Posterior vena cava (tissue), 2 donors: ENCODE results near the gene ADGRV1. TPM values are rescaled to one million over a fixed set of nuclear protein-coding genes. Genes with fewer than 3 reads are reported as not detected.
"Not testable (repeated sequence)": the region's sequence is repeated elsewhere in the genome, so short reads cannot be mapped to it uniquely, and the experiment has no call there.

Experiments
- DNase-seq: peaks from one replicate; pipeline ENCODE4 v3.0.0-alpha.2; 2020; ENCODE audit warnings: low spot score
- intact Hi-C, 2 donors: fragments of 100-400 bp; cut with DNase I; formaldehyde crosslinking; loops; one replicate each; pipeline versions ENCODE4 v1.14.1 to v1.14.2; 2022 to 2023
- total RNA-seq, 2 donors: library from RNA; stranded (reverse); fragmentation: NEBNext Ultra II Directional; extraction: Animal tissue kit (Norgen Biotek cat#: 25700); gene quantifications; one replicate each; pipeline ENCODE4 v1.2.1, GENCODE V29; 2021
- donor health status: DM: yes; HTN: yes; CAD: no.
- donor health status: DM: yes; HTN: yes; CAD: no.

The ADGRV1 gene
- total RNA-seq, 2 donors from 2014 or later: 0.19 TPM; not detected in 1

DNA sequence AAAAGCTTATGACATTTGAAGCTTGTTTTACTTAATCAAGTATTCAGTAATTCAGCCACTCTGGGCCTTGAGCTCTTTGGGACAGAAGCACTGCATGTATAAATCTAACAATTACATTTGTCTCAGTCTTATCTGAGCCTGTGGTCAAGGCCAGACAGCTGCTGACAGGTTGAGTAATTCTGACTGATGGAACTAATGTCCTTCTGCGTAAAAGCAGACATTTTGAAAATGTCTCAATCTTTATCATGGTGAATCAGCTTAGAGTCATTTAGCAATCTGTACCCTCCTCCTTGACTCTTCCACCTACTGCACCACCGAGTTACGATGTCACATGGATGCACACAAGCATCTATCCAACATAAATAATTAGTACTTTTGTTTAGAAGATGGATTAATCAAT, 424.6 kb downstream of the ADGRV1 start:
- intact Hi-C loops: no loop called here
- no peak for DNase-seq

DNA sequence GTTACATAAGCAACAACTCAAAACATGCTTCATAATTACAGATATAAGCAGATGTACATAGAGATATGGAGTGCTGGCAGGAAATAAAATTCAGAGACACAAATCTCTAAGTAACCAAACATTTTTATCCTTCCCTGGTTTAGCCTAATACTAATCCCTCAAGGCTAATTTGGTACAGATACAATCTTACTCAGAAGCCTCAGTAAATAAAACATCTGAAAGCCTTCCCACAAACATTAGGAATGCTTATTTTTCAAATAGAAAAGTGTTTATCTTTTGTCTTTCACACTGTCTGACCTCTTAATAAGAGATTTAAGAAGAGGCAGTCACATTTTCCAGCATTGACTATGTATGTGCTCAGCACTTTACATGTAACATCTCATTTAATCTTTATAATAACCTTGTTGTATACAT, 425.1 kb downstream of the ADGRV1 start:
- no peak for DNase-seq
- intact Hi-C loops: no loop called here

DNA sequence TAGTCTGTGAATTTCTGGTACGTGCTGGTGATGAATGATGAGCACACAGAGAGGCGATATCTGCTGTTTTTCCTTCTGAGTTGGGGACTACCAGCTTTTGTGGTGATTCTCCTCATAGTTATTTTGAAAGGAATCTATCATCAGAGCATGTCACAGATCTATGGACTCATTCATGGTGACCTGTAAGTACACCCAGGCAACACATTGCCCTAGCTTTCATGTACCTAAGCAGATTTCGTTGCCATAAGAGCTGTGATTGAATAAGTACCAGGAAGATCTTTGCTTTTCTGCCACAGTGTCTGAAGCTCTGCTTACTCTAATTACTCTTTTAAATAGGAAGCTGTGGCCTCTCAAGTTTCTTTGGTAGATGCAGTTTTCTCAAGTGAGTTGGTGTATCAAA, 426.7 kb downstream of the ADGRV1 start:
- intact Hi-C loops: no loop called here
- DNase-seq: no peak

DNA sequence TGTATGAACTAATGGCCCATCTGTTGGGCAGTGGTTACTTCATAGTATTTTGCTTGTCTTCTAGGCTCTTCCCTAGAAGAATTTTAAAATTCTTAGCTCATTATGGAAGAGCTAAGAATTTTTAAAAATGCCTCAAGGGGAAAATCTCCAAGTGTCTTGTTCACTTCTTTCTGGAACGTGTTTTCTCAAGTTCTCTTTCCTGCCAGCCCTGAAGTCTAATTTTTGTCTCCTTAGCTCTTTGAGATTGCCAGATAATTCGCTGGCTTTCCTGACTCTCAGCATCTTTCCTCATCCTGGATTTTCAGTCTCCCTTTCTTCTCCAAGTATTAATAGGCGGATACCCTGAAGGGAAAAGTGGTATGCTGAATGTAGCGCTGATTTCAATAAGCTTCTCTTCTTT, 429.1 kb downstream of the ADGRV1 start:
- DNase-seq: no peak
- intact Hi-C loops: no loop called here

DNA sequence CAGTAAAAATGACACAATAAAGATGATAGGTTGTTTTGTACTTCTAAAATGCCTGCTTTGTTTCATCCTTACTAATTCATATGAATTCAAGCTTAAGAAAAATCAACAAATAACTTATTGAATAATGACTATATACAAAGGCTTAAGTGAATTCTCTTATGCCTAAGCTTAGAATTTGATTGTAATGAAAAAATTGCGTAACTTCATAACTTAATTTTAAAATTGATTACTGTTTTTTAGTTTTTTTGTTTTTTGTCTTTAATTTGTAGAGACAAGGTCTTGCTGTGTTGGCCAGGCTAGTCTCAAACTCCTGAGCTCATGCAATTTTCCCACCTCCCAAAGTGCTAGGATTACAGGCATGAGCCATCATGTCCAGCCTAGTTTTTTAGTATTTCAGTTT, 432.6 kb downstream of the ADGRV1 start:
- no peak for DNase-seq
- intact Hi-C loops: loop anchor here in 1 of 2 donors (2.0 kb wide), 1 partner anchor 76 kb away; no protein-coding TSS in a partner anchor

DNA sequence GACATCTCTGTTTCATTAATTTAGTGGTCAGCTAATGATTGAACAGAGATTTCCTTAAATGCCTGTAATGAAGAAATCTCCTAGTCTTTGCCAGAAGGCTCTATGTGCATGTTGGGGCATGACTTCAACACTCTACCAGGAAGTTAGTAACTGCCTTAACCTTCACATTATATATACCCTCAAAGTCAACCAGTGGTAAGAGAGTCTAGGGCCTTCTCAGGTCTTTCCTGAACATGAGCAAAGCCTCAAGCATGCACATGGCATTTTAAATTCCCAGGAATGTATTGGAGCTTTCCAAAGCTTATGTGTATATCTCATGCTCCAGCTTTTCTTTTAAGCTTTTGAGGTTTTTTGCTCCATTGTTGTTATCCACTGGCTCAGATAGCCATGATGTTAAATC, 436.2 kb downstream of the ADGRV1 start:
- DNase-seq: no peak
- intact Hi-C loops: no loop called here

DNA sequence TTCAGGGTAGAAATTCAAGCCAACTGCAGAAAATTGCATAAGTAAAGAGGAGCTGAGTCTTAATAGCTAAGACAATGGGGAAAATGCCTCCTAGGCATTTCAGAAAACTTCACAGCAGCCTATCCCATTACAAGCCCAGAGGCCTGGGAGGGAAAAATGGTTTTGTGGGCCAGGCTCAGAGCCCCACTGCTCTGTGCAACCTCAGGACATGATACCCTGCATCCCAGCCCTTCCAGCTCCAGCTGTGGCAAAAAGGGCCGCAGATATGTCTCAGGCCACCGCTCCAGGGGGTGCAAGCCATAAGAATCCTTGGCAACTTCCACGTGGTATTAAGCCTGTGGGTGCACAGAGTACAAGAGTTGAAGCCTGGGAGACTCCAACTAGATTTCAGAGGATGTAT, 437.5 kb downstream of the ADGRV1 start:
- intact Hi-C loops: no loop called here
- DNase-seq: no peak

DNA sequence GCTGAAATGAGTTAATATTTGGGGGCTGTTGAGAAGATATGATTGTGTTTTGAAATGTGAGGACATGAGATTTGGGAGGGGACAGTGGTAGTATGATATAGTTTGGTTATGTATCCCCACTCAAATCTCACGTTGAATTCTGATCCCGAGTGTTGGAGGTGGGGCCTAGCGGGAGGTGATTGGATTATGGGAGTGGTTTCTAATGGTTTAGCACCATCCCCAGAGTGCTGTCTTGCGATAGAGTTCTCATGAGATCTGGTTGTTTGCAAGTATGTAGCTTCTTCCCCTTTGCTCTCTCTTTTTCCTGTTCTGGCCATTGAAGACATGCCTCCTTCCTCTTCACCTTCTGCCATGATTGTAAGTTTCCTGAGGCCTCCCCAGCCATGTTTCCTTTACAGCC, 438.5 kb downstream of the ADGRV1 start:
- DNase-seq: no peak
- intact Hi-C loops: no loop called here

DNA sequence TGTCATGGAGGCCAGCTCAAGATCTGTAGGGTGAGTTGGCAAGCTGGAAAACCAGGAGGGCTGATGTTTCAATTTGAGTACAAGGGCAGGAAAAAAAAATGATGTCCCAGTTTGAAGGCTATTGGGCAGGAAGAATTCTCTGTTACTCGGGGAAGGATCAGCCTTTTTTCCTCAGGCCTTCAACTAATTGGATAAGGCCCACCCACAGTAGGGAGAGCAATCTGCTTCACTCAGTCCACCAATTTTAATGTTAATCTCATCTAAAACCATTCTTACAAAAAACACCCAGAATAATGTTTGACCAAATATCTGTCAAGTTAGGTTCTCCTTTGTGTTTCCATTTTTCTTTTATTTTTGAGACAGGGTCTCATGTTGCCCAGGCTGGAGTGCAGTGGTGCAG, 442.1 kb downstream of the ADGRV1 start:
- intact Hi-C loops: no loop called here

DNA sequence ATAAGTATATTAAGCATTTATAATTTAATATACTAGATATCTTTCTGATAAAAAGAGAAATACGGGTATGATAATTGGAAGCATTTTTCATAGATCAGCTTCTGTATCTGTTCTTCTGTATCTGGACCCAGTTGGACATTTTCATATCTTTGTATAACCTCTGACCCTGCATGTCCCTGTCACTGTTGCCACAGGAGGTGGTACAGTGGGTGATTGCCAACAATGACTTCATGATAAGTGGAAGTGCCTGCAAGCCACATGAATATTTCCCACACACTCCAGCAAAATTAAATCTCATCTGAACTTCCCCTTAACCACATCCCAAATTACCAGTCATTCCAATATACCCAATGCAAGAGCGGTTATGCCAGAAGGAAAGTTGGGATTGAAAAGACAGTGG, 448.1 kb downstream of the ADGRV1 start:
- intact Hi-C loops: no loop called here
- DNase-seq: no peak

More for the DNA sequence above, 442.1 kb downstream of the ADGRV1 start:
- no peak for DNase-seq

DNA sequence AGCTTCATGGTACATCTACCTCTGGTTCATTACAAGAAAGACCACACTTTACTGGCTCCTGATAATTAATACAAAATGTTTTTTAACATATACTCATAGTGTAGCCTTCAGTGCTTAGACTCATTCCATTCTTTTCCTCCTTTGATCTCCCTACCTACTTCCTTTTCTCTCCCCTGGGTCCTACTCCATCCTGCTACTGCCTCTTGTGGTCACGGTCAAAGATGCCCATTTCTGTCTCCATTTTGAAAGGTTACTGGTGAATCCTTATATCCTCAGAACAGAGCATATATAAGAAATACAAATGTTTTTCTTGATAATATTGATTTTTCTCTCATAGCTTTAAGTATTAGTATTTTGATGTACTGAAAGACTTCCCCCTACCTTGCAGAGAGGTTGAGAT, 448.7 kb downstream of the ADGRV1 start:
- intact Hi-C loops: no loop called here
- DNase-seq: no peak

DNA sequence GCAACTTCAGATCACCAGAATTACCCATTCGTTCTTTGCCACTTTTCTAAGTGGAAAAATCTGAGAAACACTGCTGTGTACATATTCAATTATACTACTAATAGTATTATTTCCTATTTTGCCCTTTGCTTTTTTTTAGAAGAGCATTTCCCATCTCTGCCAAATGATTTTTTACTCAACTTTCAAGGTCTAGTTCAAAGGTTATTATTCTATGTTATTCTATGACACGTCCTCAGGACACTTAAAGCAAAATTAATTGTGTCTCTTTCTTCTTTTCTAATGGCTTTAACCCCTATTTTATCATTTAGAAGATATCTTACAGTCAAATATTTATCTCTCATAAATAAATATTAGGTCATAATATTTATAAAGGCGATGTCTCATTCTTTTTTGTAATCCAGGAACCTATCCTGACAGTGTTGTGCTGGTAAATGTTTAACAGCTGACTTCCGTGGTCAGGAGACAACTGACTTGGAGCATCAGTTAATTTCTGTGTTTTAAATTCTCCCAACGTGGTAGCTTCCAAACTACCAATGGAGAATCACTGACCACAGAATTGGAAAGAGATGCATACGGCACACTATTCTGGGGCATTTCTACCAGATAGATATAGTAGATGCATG, 449.3 kb downstream of the ADGRV1 start:
- no peak for DNase-seq
- intact Hi-C loops: no loop called here

DNA sequence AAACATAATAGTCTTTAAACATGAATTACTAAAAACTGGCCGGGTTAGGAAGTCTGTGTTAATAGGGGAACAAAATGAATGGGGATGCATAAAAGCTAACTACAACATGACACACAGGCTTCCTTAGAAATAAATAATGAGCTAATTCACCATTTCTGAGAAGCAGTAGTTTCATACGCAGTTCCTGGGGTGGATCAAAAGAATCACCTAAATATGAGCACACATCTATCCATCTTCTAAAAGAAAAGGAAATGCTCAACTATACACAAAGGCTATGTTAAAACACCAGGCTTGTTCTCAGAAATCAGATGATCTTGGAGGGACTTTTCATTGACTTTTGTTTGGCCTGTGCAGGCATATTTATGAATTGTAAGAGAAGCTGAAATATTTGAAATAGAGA, 451.5 kb downstream of the ADGRV1 start:
- intact Hi-C loops: no loop called here
- DNase-seq: no peak

DNA sequence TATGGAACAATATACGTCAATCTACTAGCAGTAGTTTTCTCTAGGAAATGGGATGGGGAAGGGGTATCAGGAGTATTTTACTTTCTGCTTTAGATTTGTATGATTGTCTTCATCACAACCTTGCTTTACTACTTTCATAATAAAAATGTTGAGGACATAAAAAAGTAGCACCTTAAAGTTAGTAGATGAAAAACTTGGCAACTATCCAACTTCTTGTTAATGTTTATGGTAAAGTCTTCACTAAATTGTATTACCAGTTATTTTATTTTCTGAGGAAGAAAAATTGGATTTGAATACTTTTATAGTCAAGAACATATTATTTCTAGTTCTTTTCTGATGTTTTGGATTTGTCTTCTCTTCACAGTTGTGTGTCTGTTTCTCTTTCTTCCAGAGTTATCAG, 452.4 kb downstream of the ADGRV1 start:
- DNase-seq: no peak
- intact Hi-C loops: no loop called here

DNA sequence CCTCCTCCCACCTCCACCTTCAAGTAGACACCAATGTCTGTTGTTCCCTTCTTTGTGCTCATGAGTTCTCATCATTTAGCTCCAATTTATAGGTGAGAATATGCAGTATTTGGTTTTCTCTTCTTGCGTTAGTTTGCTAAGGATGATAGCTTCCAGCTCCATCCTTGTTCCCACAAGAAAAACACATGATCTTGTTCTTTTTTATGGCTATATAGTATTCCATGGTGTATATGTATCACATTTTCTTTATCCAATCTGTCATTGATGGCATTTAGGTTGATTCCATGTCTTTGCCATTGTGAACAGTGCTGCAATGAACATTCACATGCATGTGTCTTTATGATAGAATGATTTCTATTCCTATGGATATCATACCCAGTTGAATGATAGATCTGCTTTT, 454.3 kb downstream of the ADGRV1 start:
- intact Hi-C loops, DNase-seq: not testable (repeated sequence)

DNA sequence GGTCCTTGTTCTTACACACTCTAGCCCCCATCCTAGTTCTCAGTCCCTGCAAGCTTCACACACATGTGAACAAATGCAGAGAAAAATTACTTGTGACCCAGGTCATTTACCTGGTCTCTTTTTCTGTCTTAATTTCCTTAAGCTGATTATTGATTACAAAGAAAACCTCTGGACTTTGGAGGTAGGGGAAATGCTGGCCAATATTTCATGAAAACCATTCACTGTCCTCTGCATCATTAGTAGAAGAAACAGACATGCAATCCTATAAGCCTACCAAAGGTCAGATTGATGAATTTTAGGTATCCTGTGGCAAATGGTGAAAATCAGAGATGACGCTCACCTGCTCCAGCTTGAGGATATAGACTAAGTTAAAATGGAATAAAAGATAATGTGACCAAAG, 457.7 kb downstream of the ADGRV1 start:
- DNase-seq: no peak
- intact Hi-C loops: no loop called here

DNA sequence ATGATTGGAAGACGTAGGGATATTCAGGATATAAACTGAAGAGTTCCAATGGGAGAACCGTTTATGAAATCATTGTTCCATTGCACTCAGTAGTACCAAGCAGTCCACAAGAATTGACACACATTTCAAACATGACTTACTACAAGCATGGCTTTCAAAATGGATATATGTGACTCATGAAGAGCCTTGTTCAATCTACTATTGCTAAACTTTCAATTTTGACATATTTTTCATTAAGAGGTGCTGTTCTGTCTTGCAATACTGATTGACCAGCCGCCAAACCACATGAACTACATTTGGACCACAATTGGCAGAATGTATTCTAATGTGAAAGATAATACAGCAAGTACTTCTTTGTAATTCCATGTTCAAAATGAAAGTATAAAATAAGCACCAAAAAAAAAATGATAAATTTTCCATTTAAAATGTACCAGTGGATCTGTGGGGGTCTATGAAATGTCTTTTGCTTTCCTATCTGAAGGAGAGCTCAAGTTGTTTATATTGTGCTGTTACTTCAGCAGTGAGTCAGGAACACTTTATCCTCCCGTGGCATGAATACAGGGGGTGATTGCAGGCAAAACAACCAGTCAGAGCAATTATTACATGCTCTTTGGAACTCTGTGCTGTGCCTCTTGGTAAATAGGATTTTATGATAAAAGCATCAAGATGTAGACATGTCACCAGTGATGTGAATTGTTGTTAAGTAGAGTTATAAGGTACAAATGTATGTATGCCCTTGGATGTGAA, 458.5 kb downstream of the ADGRV1 start:
- DNase-seq: no peak
- intact Hi-C loops: no loop called here

DNA sequence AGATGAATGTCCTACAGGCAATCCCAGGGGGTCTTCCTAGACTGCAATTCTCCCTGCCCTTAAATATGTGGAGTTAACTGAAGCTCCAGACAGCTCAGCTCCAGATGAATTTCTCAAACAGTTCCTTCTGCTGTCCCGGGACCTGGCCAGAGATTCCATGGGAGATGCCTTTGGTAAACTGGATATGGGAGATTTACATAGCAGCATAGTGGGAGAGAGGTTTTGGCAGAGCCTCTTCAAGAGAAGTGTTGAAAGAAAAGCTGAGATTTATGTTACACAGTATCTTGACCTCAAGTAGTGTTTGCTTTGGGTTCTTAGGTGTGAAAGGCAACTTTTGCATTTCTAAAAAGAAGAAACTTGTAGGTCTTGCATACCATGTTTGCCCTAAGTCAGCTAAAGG, 459.6 kb downstream of the ADGRV1 start:
- intact Hi-C loops: no loop called here
- DNase-seq: no peak

DNA sequence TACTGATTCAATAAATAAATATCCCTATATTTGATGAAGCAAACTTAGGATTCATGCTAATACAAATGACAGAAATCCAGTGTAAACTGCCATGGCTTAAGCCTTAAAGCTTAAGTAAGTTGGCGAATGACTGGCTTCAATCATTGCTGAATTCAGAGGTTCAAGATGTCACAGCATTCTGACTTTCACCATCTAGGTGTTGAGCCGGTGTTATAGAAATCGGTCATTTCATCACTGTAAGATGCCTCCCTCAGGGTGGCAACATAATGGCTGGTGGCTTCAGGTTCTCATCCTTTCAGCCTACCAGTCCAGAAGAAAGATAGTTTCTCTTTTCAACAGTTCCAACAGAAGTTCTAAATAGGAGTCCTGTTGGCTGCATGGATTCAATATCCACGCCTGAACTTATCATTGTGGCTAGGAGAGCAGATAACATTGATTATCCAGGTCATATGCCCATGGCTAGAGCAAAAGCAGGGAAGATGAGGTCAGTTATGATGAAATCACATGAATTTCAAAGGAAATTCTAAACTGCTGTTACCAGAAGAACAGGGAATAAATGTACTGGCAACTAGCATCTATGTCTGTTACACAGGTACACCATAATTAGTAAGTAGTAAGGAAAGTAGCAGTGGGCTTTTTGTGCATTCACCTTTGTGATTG, 460.2 kb downstream of the ADGRV1 start:
- intact Hi-C loops: no loop called here
- no peak for DNase-seq

DNA sequence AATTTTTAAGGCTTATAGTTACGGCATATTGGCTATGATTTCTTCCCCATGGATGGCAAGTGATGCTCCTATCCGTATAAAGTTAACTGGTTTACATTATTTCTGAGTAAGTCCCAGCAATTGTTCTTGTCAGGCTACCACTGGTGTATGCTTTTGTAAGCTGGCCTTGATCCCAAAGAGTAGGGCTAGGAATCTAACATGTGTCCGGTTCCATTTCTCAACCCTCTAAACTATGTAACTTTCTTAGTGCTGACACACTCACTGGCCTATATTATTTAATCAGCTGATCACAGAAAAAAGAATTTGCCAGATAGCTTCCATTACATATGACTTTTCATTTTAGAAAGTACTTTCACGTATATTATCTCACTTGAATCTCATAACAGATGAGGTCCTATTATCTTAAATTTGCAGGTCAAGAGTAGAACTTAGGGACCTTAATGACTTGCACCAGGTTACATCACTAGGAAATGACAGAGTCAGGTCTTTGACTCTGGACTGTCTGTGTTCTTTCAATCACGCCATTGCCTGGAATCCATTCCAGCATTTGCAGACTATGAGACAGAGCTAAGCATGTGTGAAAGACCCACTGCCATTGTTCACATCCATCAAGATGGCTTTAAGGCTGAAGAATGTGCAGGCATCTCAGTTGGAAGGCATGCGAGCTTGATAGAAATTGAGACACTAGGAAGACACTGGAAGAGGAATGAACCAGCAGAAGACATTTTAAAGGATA, 461.6 kb downstream of the ADGRV1 start:
- intact Hi-C loops: loop anchor here in 1 of 2 donors (5.0 kb wide), 1 partner anchor 447 kb away; no protein-coding TSS in a partner anchor
- DNase-seq: no peak
